ENCODE results near the gene ADH7. TPM values are rescaled to one million over a fixed set of nuclear protein-coding genes. Genes with fewer than 3 reads are reported as not detected.

The ADH7 gene
- total and polyA plus RNA-seq, 2 experiments from 2014 or later = not detected

GRCh38 chr4:99411041-99411440 lies 24.1 kb downstream of the ADH7 start:
- in situ Hi-C loops (cut with MboI) = loop anchor here (25.0 kb wide), 2 partner anchors 299 to 949 kb away; no protein-coding TSS in a partner anchor
- Histone ChIP-seq H3K9ac (no peak overlapping the region), H3K4me1 (ENCODE audit: insufficient read depth) (no peaks in the 10 kb centered on the region), H3K4me2 (ENCODE audit: unreplicated experiment) (no peak overlapping the region), H2AFZ (no peak overlapping the region), H3K27me3 (replicated peaks; ENCODE audit: insufficient read depth) (no peaks in the 10 kb centered on the region), H3K4me3 (no peak overlapping the region), H3K27ac (no peak overlapping the region), H3K79me2 (ENCODE audit: insufficient read depth) (no peaks in the 10 kb centered on the region), H3K9me3 (ENCODE audit: low read depth) (no peaks in the 10 kb centered on the region), H3K9me2 (ENCODE audit: insufficient read depth) (no peaks in the 10 kb centered on the region), H3K36me3 (ENCODE audit: low read depth) (no peaks in the 10 kb centered on the region), H3F3A (ENCODE audit: insufficient read depth) (no peaks in the 10 kb centered on the region), H4K20me1 (ENCODE audit: insufficient read depth) (no peaks in the 10 kb centered on the region)
- no peak for DNase-seq
- no peak for TF ChIP-seq EZH2 (IDR thresholded peaks at IDR 0.05; ENCODE audit: insufficient read depth, poor library complexity, severe bottlenecking)
- no peak for TF ChIP-seq EZH2phosphoT487 (IDR thresholded peaks at IDR 0.05; ENCODE audit: insufficient read depth, low read depth)

GRCh38 chr4:99410075-99410474 lies 25.1 kb downstream of the ADH7 start:
- no peak for DNase-seq
- H3K4me3 ChIP-seq = no peak overlapping the region

GRCh38 chr4:99408346-99408745 lies 26.8 kb downstream of the ADH7 start:
- in situ Hi-C loops (cut with MboI) = loop anchor here (10.0 to 25.0 kb wide), 3 partner anchors 204 to 946 kb away; no protein-coding TSS in a partner anchor
- peaks cover 20% of the 10 kb centered on the region for H3F3A ChIP-seq (ENCODE audit: insufficient read depth)
- no peaks in the 10 kb centered on the region for H3K9me2 ChIP-seq (ENCODE audit: insufficient read depth)
- TF ChIP-seq EZH2phosphoT487 (IDR thresholded peaks at IDR 0.05; ENCODE audit: insufficient read depth, low read depth) (no peak), EZH2 (IDR thresholded peaks at IDR 0.05; ENCODE audit: insufficient read depth, poor library complexity, severe bottlenecking) (no peak)
- no peaks in the 10 kb centered on the region for H4K20me1 ChIP-seq (ENCODE audit: insufficient read depth)
- H3K4me3 ChIP-seq = no peak overlapping the region
- H3K9me3 ChIP-seq (ENCODE audit: low read depth) = no peaks in the 10 kb centered on the region
- H3K36me3 ChIP-seq (ENCODE audit: low read depth) = no peaks in the 10 kb centered on the region
- no peaks in the 10 kb centered on the region for H3K79me2 ChIP-seq (ENCODE audit: insufficient read depth)
- H3K27me3 ChIP-seq (replicated peaks; ENCODE audit: insufficient read depth) = no peaks in the 10 kb centered on the region
- peaks cover 20% of the 10 kb centered on the region for H3K4me1 ChIP-seq (ENCODE audit: insufficient read depth)
- H3K4me2 ChIP-seq (ENCODE audit: unreplicated experiment) = no peak overlapping the region
- H3K27ac ChIP-seq = no peak overlapping the region
- H2AFZ ChIP-seq = no peak overlapping the region
- no peak overlapping the region for H3K9ac ChIP-seq
- DNase-seq = no peak

More at GRCh38 chr4:99410075-99410474, 25.1 kb downstream of the ADH7 start:
- H3K27ac ChIP-seq = no peak overlapping the region
- no peaks in the 10 kb centered on the region for H3K9me2 ChIP-seq (ENCODE audit: insufficient read depth)
- no peak overlapping the region for H3K9ac ChIP-seq
- peaks cover 4% of the 10 kb centered on the region for H3K4me1 ChIP-seq (ENCODE audit: insufficient read depth)
- H3K79me2 ChIP-seq (ENCODE audit: insufficient read depth) = no peaks in the 10 kb centered on the region
- H3K9me3 ChIP-seq (ENCODE audit: low read depth) = no peaks in the 10 kb centered on the region
- H3F3A ChIP-seq (ENCODE audit: insufficient read depth) = peaks cover 4% of the 10 kb centered on the region
- WGBS, 2 experiments (ENCODE audit: low coverage in 1 of 2, low lambda C conversion rate in 2 of 2, missing lambda C conversion rate in 2 of 2) = 94 to 96% methylated on average over 5 of the region's 5 CpGs
- in situ Hi-C loops (cut with MboI) = loop anchor here (25.0 kb wide), 2 partner anchors 298 to 948 kb away; no protein-coding TSS in a partner anchor
- no peaks in the 10 kb centered on the region for H3K27me3 ChIP-seq (replicated peaks; ENCODE audit: insufficient read depth)
- H4K20me1 ChIP-seq (ENCODE audit: insufficient read depth) = no peaks in the 10 kb centered on the region
- H2AFZ ChIP-seq = no peak overlapping the region
- no peak for TF ChIP-seq EZH2phosphoT487 (IDR thresholded peaks at IDR 0.05; ENCODE audit: insufficient read depth, low read depth)
- no peak for TF ChIP-seq EZH2 (IDR thresholded peaks at IDR 0.05; ENCODE audit: insufficient read depth, poor library complexity, severe bottlenecking)
- no peak overlapping the region for H3K4me2 ChIP-seq (ENCODE audit: unreplicated experiment)
- no peaks in the 10 kb centered on the region for H3K36me3 ChIP-seq (ENCODE audit: low read depth)

- Histone ChIP-seq H2AFZ (peak overlapping the region; percentile 37; the same call in 1 of the 2 replicates), H3K9me3 (ENCODE audit: low read depth) (no peaks in the 10 kb centered on the region), H3K27me3 (replicated peaks; ENCODE audit: insufficient read depth) (no peaks in the 10 kb centered on the region), H3K9me2 (ENCODE audit: insufficient read depth) (no peaks in the 10 kb centered on the region), H3K27ac (peak overlapping the region; percentile 82), H4K20me1 (ENCODE audit: insufficient read depth) (no peaks in the 10 kb centered on the region), H3F3A (ENCODE audit: insufficient read depth) (peaks cover 21% of the 10 kb centered on the region), H3K4me1 (ENCODE audit: insufficient read depth) (peaks cover 22% of the 10 kb centered on the region), H3K79me2 (ENCODE audit: insufficient read depth) (no peaks in the 10 kb centered on the region), H3K4me2 (ENCODE audit: unreplicated experiment) (peak overlapping the region; percentile 56), H3K36me3 (ENCODE audit: low read depth) (no peaks in the 10 kb centered on the region), H3K9ac (peak overlapping the region; percentile 59), H3K4me3 (no peak overlapping the region)
- in situ Hi-C loops (cut with MboI) = loop anchor here (10.0 to 25.0 kb wide), 3 partner anchors 201 to 943 kb away; no protein-coding TSS in a partner anchor
- TF ChIP-seq EZH2 (IDR thresholded peaks at IDR 0.05; ENCODE audit: insufficient read depth, poor library complexity, severe bottlenecking) (no peak), EZH2phosphoT487 (IDR thresholded peaks at IDR 0.05; ENCODE audit: insufficient read depth, low read depth) (no peak)
- WGBS, 2 experiments (ENCODE audit: low coverage in 1 of 2, low lambda C conversion rate in 2 of 2, missing lambda C conversion rate in 2 of 2) = 38 to 43% methylated on average over 6 of the region's 6 CpGs
- DNase-seq = peak; percentile 83
Measured at GRCh38 chr4:99405433-99406115, 29.6 kb downstream of the ADH7 start.

All from GM23248 (cell line).